ENCODE data around the gene LRWD1. TPM values are rescaled to one million over a fixed set of nuclear protein-coding genes. Genes with fewer than 3 reads are reported as not detected.

Gene LRWD1
- total RNA-seq, 4 donors from 2014 or later: 7.5 to 24.4 (median 12.3) TPM

DNA sequence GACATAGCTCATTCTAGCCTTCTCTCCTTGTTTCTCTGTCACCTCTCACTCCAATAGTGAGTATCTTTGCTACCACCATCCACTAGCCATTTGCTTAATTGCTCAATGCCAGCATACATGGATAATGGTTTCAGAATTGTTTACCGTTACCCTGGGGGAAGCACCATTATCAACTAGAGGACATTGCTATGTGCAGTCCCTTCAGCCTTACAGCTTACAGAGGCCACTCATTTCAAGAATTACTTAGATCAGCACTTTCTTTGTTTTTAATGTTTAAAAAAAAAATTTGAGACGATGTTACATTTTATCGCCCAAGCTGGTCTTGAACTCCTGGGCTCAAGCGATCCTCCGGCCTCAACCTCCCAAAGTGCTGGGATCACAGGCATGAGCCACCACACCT, 46.2 kb upstream of the LRWD1 start:
- Histone ChIP-seq H3K36me3 (peaks cover 0 to 94% of the 10 kb centered on the region in 2 donors), H3K27me3 (no peaks in the 10 kb centered on the region), H3K27ac (no peak overlapping the region), H3K4me1 (no peaks in the 10 kb centered on the region), H3K4me3 (no peak overlapping the region), H3K9me3 (no peaks in the 10 kb centered on the region)
- ATAC-seq: no peak
- TF ChIP-seq POLR2AphosphoS5 (IDR thresholded peaks at IDR 0.05) (no peak), EP300 (IDR thresholded peaks at IDR 0.05) (no peak), POLR2A (IDR thresholded peaks at IDR 0.05) (no peak)
- TF ChIP-seq, protein P1, sequence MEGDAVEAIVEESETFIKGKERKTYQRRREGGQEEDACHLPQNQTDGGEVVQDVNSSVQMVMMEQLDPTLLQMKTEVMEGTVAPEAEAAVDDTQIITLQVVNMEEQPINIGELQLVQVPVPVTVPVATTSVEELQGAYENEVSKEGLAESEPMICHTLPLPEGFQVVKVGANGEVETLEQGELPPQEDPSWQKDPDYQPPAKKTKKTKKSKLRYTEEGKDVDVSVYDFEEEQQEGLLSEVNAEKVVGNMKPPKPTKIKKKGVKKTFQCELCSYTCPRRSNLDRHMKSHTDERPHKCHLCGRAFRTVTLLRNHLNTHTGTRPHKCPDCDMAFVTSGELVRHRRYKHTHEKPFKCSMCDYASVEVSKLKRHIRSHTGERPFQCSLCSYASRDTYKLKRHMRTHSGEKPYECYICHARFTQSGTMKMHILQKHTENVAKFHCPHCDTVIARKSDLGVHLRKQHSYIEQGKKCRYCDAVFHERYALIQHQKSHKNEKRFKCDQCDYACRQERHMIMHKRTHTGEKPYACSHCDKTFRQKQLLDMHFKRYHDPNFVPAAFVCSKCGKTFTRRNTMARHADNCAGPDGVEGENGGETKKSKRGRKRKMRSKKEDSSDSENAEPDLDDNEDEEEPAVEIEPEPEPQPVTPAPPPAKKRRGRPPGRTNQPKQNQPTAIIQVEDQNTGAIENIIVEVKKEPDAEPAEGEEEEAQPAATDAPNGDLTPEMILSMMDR (IDR thresholded peaks at IDR 0.05): no peak
- WGBS, 2 donors (ENCODE audit: low coverage in 1 of 2): 89 to 98% methylated on average over 5 of the region's 5 CpGs

DNA sequence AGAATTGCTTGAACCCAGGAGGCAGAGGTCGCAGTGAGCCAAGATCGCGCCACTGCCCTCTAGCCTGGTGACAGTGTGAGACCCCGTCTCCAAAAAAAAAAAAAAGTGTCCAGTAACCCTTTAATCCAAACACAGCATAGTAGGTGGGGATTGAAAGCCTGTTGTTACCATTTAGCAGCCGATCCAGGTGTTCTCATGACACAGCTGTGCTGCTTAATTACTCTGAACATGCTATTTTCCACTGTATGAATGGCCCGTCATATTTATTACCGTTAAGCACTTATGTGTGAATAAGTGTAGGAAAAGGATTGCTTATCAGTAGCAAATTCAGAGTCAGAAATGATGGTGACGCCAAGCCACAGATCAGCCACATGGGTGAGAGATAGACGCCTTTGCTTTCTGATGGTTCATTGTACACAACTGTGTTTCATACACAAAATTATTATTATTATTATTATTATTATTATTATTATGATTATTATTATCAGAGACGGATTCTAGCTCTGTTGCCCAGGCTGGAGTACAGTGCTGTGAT, 43.0 kb upstream of the LRWD1 start:
- TF ChIP-seq EP300 (IDR thresholded peaks at IDR 0.05) (no peak), POLR2A (IDR thresholded peaks at IDR 0.05) (no peak), POLR2AphosphoS5 (IDR thresholded peaks at IDR 0.05) (no peak)
- TF ChIP-seq, protein P1 (IDR thresholded peaks at IDR 0.05): no peak
- no peak overlapping the region for H3K4me3 ChIP-seq
- no peaks in the 10 kb centered on the region for H3K27me3 ChIP-seq
- H3K4me1 ChIP-seq: no peaks in the 10 kb centered on the region
- 83 to 91% methylated on average over 6 to 7 of the region's 10 CpGs for WGBS, 2 donors (ENCODE audit: low coverage in 1 of 2)
- H3K9me3 ChIP-seq: no peaks in the 10 kb centered on the region
- no peak overlapping the region for H3K27ac ChIP-seq
- ATAC-seq: no peak
- peaks cover 0 to 94% of the 10 kb centered on the region in 2 donors for H3K36me3 ChIP-seq

DNA sequence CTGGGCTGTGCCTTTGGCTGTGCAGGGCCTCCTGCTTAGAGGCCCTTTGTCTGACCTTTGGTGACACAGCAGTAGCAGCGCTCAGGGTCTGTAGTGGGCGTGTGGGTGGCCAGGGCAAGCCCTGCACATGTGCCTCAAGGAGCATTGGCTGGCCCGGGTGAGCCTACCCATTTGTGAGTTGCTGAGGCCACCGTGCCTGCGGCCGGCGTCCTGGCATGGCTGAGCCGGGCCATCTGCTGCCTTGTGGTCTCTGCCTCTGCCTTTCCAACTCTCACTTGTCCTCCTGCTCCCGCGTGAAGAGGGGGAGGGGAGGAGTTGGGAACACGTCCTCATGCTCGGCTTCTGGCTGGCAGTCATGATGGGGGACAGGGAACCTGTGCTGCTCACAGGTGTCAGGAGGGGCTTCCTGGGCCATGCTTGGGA, 40.6 kb upstream of the LRWD1 start:
- Histone ChIP-seq H3K36me3 (peaks cover 0 to 83% of the 10 kb centered on the region in 2 donors), H3K4me1 (no peaks in the 10 kb centered on the region), H3K4me3 (no peak overlapping the region), H3K27ac (no peak overlapping the region), H3K9me3 (no peaks in the 10 kb centered on the region), H3K27me3 (no peaks in the 10 kb centered on the region)
- WGBS, 2 donors (ENCODE audit: low coverage in 1 of 2): 80% methylated on average over 1 of the region's 12 CpGs; no CpG with 5 or more reads in 1 of the 2 donors
- TF ChIP-seq POLR2AphosphoS5 (IDR thresholded peaks at IDR 0.05) (no peak), EP300 (IDR thresholded peaks at IDR 0.05) (no peak), POLR2A (IDR thresholded peaks at IDR 0.05) (no peak)
- TF ChIP-seq, protein P1 (IDR thresholded peaks at IDR 0.05): no peak
- ATAC-seq: no peak

DNA sequence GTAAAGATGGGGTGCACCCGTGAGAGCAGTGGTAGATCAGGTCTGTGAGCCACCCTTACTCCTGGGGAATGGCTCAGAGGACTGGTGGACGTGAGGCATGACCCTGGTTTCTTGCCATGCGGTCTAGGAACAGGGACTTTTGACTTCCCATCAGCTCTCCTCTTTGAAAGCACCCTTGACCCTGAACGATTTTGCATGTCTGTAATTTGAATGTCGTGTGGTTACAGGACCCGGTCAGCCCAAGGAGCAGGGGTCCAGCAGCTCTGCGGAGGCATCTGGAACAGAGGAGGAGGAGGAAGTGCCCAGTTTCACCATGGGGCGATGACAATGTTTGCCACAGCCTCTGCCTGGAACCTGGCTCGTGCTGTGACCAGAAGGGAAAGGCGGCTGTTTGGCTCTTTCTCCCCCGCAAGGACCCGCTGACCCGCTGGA, 40.0 kb upstream of the LRWD1 start:
- no peak for ATAC-seq
- H3K4me3 ChIP-seq: no peak overlapping the region
- H3K36me3 ChIP-seq: peaks cover 0 to 77% of the 10 kb centered on the region in 2 donors
- no peaks in the 10 kb centered on the region for H3K4me1 ChIP-seq
- H3K27me3 ChIP-seq: no peaks in the 10 kb centered on the region
- TF ChIP-seq EP300 (IDR thresholded peaks at IDR 0.05): no peak
- TF ChIP-seq POLR2A (IDR thresholded peaks at IDR 0.05): no peak
- TF ChIP-seq, protein P1 (IDR thresholded peaks at IDR 0.05): no peak
- no peak for TF ChIP-seq POLR2AphosphoS5 (IDR thresholded peaks at IDR 0.05)
- H3K9me3 ChIP-seq: no peaks in the 10 kb centered on the region
- WGBS, 2 donors (ENCODE audit: low coverage in 1 of 2): 80 to 83% methylated on average over 1 to 5 of the region's 13 CpGs
- no peak overlapping the region for H3K27ac ChIP-seq

DNA sequence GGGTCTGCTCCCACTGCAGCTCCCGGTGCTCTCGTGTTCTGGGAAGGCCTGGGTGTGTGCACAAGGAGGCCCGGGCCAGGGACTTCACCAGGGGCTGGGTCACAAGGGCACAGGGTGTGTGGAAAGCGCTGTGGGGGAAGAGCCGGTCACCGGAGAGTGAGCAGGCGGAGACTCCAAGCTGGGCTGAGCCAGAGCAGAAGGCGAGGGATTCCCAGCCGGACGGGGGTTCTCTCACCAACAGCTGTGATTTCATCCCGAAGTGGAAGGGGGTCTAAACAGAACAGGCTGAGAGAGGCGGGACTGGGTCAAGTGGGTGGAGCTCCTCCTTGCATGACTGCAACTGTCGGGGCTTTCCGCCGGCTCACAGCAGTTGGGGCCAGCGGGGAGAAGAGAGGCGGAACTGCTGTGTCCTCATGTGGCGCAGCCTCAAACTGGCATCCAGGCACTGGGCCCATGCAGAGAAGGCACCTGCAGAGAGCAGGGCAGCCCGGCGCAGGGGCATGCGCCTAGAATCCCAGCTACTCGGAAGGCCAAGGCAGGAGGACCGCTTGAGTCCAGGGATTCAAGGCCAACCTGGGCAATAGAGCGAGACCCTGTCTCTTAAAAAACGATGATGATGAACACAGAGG, 39.0 kb upstream of the LRWD1 start:
- Histone ChIP-seq H3K27me3 (no peaks in the 10 kb centered on the region), H3K4me1 (no peaks in the 10 kb centered on the region), H3K27ac (peak overlapping the region in 1 of 4 donors; percentile 53), H3K36me3 (peaks cover 0 to 67% of the 10 kb centered on the region in 2 donors), H3K4me3 (no peak overlapping the region), H3K9me3 (no peaks in the 10 kb centered on the region)
- ATAC-seq: peak; percentile 35
- TF ChIP-seq, protein P1 (IDR thresholded peaks at IDR 0.05): no peak
- TF ChIP-seq POLR2AphosphoS5 (IDR thresholded peaks at IDR 0.05) (no peak), EP300 (IDR thresholded peaks at IDR 0.05) (no peak), POLR2A (IDR thresholded peaks at IDR 0.05) (no peak)
- WGBS, 2 donors (ENCODE audit: low coverage in 1 of 2): 72 to 85% methylated on average over 4 to 8 of the region's 25 CpGs

Measured in gastroesophageal sphincter (tissue), 4 donors.